Fibroblast of mammary gland (primary cell): Measurements from ENCODE around the gene KYNU.
"Not testable (repeated sequence)": the region's sequence is repeated elsewhere in the genome, so short reads cannot be mapped to it uniquely, and the experiment has no call there.

ENCODE experiments used
- DNase-seq: peaks from one replicate; pipeline ENCODE4 v3.0.0-alpha.2; 2010; ENCODE audit warnings: low read depth
- H3K4me3 ChIP-seq: 2 replicates; pipeline ENCODE4 v1.5.1; 2011; ENCODE audit warnings: low read depth, mild to moderate bottlenecking, low read length, moderate library complexity; ENCODE audit not compliant: control insufficient read depth
- TF ChIP-seq, protein P1 (sequence below): conservative IDR thresholded peaks from 2 replicates; pipeline ENCODE4 v1.5.1; 2011; ENCODE audit warnings: low read depth, low read length, inconsistent platforms; ENCODE audit not compliant: control insufficient read depth, insufficient read depth

KYNU gene

DNA sequence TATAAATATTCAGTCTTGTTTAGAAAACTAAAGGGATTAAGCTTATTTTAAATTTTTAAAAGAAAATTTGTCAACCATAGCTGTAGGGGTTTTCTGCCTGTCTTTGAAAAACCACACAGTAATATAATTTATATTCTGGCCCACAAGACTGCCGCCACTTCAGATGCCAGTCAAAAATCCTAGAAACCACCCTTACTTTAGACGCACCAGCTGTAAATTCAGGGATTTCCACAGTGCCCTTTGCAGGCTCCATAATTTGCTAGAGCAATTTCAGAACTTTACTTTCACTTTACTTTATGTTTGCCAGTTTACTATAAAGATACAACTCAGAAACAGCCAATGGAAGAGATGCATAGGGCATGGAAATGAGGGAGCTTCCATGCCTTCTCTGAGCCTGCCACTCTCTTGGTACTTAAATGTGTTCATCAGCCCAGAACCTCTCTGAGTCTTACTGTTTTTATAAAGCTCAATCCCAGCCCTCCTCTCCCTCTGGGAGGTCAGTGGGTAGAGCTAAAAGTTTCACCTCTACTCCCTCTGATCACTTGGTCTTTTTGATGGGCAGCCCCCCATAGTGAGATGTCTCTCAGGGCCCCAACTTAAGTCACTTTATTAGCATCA, 63.3 kb downstream of the KYNU start:
- TF ChIP-seq, protein P1, sequence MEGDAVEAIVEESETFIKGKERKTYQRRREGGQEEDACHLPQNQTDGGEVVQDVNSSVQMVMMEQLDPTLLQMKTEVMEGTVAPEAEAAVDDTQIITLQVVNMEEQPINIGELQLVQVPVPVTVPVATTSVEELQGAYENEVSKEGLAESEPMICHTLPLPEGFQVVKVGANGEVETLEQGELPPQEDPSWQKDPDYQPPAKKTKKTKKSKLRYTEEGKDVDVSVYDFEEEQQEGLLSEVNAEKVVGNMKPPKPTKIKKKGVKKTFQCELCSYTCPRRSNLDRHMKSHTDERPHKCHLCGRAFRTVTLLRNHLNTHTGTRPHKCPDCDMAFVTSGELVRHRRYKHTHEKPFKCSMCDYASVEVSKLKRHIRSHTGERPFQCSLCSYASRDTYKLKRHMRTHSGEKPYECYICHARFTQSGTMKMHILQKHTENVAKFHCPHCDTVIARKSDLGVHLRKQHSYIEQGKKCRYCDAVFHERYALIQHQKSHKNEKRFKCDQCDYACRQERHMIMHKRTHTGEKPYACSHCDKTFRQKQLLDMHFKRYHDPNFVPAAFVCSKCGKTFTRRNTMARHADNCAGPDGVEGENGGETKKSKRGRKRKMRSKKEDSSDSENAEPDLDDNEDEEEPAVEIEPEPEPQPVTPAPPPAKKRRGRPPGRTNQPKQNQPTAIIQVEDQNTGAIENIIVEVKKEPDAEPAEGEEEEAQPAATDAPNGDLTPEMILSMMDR = no peak
- no peak for DNase-seq
- no peak overlapping the region for H3K4me3 ChIP-seq

DNA sequence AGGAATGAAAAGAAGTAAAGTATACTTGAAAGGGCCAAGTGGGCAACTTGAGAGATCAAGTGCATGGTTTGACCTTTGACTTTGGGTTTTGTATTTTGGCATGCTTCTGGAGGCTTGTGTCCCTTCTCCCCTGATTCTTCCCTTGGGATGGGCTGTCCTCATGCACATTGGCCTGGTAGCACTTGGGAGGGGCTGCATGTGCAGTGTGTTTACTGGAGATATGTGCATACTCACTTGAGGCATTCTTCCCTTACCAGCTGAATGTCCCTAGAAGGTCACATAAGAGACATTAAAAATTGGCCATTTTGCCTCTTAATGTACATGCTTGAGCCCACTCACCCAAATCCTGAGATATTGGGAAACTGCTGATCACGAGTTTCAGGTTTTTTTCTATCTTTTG, 65.2 kb downstream of the KYNU start:
- DNase-seq = no peak
- TF ChIP-seq, protein P1 = no peak
- no peak overlapping the region for H3K4me3 ChIP-seq

DNA sequence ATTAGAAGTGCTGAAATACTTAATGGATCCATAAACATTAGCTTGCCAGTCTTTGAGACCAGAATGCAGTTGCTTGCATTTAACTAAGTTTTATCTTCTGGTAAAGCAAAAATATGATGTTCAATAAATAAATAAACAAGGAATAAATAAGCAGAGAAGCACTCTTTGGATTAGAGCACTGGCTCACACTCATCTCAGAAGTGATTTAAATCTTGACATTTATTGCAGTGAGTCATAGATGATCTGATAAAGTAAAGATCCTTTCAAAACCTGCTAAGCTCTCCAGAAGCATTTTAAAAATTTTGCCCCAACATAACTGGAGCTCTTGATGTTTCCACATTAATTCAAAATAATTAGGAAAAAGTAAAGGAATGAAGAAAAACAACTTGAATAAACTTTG, 66.8 kb downstream of the KYNU start:
- DNase-seq = peak; percentile 34
- no peak overlapping the region for H3K4me3 ChIP-seq
- TF ChIP-seq, protein P1 = no peak

DNA sequence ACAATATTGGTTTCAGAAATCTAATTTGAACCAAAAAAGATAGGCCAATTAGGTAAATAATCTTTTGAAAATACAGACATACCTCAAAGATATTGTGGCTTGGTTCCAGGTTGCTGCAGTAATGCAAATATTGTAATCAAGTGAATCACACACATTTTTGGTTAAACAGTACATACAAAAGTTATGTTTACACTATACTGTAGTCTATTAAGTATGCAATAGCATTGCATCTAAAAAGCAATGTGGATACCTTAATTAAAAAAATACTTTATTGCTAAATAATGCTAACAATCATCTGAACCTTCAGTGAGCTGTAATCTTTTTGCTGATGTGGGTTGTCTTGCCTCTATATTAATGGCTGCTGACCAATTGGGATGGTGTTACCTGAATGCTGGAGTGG, 67.3 kb downstream of the KYNU start:
- DNase-seq = peak; percentile 4
- no peak overlapping the region for H3K4me3 ChIP-seq
- TF ChIP-seq, protein P1 = no peak

DNA sequence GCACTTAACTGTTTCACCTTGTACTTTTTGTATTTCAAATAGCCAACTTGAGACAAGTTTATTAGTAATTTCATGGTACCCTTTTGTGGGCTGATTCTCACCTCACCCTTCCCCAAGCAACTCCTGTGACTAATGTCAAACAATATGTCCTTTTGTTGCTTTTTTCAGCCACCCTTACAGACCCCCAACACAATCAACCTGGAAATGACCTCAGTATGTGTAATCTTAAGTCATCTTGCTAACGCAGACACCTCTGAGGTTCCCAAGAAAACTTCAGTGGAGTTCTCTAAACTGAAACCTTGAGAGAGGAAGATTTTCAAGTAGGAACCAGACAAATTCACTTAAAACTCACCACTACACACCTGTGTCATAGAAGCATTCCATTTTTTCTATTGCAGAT, 69.5 kb downstream of the KYNU start:
- H3K4me3 ChIP-seq = no peak overlapping the region
- no peak for DNase-seq
- TF ChIP-seq, protein P1 = no peak

DNA sequence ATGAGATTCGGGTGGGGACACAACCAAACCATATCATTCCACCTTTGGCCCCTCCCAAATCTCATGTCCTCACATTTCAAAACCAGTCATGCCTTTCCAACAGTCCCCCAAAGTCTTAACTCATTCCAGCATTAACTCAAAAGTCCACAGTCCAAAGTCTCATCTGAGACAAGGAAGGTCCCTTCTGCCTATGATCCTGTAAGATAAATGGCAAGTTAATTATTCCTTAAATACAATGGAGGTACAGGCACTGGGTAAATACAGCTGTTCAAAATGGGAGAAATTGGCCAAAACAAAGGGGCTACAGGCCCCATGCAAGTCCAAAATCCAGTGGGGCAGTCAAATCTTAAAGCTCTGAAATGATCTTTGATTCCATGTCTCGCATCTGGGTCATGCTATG, 71.3 kb downstream of the KYNU start:
- not testable (repeated sequence) for H3K4me3 ChIP-seq, DNase-seq

DNA sequence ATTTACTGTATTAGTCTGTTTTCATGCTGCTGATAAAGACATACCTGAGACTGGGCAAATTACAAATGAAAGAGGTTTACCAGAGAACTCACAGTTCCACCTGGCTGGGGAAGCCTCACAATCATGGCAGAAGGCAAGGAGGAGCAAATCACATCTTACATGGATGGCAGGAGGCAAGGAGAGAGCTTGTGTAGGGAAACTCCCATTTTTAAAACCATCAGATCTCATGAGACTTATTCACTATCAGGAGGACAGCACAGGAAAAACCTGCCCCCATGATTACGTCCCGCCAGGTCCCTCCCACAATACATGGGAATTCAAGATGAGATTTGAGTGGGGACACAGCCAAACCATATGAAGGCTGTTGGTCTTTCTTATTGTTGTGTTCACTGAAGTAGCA, 72.9 kb downstream of the KYNU start:
- not testable (repeated sequence) for DNase-seq, H3K4me3 ChIP-seq
